Keratinocyte (primary cell): ENCODE data around the gene TXLNB.

Source experiments
- EZH2 ChIP-seq: IDR thresholded peaks from one replicate; pipeline ENCODE4 v1.6.1; 2012; ENCODE audit warnings: inconsistent platforms, mild to moderate bottlenecking, low read length, moderate library complexity
- TF ChIP-seq, protein P1 (sequence below), 3 experiments: IDR thresholded peaks in 1 of 3; conservative IDR thresholded peaks in 1 of 3; optimal IDR thresholded peaks in 1 of 3; 2 replicates in 2 of 3; 3 replicates in 1 of 3; pipeline versions ENCODE3 to v1.5.1; 2011; ENCODE audit warnings: low read length in 3 of 3, mild to moderate bottlenecking in 3 of 3, moderate library complexity in 2 of 3, control low read depth in 1 of 3, inconsistent platforms in 1 of 3; ENCODE audit not compliant: insufficient read depth in 2 of 3; ENCODE audit errors: extremely low read depth in 1 of 3

DNA sequence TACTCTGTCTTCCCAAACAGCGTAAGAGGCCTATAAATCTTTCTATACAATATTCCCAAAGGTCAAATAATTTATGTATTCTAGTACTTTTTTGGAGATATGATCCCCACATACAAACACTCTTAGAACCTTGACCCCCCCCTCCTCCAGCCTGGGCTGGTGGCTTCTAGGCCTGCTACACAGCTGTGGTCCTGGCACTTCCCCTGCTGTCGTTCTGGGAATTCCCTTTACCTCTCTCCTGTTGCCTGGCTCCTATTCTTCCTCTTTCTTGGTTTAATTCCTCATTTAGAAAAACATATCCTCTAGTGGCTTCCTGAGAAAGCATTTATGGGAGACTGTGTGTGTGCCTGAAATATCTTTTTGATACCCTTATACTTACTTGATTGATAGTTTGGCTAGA lies 4.1 kb upstream of the TXLNB start:
- TF ChIP-seq, protein P1, sequence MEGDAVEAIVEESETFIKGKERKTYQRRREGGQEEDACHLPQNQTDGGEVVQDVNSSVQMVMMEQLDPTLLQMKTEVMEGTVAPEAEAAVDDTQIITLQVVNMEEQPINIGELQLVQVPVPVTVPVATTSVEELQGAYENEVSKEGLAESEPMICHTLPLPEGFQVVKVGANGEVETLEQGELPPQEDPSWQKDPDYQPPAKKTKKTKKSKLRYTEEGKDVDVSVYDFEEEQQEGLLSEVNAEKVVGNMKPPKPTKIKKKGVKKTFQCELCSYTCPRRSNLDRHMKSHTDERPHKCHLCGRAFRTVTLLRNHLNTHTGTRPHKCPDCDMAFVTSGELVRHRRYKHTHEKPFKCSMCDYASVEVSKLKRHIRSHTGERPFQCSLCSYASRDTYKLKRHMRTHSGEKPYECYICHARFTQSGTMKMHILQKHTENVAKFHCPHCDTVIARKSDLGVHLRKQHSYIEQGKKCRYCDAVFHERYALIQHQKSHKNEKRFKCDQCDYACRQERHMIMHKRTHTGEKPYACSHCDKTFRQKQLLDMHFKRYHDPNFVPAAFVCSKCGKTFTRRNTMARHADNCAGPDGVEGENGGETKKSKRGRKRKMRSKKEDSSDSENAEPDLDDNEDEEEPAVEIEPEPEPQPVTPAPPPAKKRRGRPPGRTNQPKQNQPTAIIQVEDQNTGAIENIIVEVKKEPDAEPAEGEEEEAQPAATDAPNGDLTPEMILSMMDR (optimal IDR thresholded peaks at IDR 0.05 in 1 of 3, IDR thresholded peaks at IDR 0.05 in 1 of 3, conservative IDR thresholded peaks at IDR 0.05 in 1 of 3; ENCODE audit: extremely low read depth in 1 of 3, insufficient read depth in 2 of 3, low read length in 3 of 3): no peak
- TF ChIP-seq EZH2: no peak
